OCI-M2 (cell line): Measurements from ENCODE around the gene PCDH9.

Source experiments
- DNase-seq: peaks from one replicate; lab custom pipeline; 2025; ENCODE audit not compliant: unreplicated experiment; lab: John Stamatoyannopoulos, UW

Gene PCDH9

DNA sequence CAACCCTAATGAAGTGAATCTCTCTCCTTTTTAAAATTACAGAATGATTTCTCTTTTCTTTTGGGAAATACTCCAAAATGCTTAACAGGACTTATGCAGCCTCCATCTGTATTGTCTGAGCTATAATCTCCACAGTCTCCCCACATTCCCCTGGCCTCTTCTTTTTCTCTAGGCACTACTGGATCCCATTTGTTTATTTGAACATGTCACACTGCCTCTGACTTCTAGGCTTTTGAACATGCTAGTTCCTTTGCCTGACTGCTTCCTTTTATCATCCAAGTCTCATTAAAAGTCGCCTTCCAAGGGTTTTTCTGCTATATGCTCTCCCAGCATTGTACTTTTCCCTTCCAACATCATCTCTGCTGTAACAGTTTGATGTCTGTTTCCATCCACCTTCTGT lies 548.7 kb downstream of the PCDH9 start:
- no peak for DNase-seq

DNA sequence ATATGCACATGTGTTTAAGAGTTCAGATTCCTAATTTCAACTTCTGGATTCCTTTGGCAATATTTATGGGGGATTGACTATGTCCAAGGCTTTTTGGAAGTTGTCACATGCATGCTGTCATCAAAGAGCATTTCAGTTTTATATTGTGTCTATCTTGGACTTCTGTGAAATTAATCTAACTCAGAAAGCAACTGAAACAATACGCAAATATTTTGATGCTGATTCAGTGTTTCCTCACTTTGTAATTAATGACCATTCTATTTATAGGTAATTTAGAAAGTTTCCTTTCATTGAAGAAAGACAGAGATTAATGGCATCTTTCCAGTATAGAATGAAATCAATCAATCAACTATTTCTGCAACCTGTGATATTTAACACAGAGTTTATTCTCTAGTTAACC lies 550.1 kb downstream of the PCDH9 start:
- no peak for DNase-seq

DNA sequence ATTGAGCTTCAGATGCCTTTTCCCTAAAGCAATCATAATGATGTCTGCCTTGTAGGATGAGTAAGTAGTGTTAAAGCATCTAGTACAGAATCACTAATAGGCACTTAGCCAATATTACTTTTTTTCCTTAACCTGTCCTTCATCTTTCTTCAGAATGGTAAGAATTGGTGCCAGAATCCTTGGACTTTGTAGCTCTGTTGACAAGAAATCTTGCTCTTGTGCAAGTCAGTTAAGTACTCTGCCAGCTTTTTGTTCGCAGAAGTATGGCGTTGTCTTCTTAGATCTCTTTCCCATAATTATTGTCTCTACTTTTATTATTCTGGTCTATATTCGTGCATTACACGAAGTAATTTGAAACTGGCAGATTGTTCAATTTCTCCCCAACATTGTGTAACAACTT lies 554.5 kb downstream of the PCDH9 start:
- no peak for DNase-seq

DNA sequence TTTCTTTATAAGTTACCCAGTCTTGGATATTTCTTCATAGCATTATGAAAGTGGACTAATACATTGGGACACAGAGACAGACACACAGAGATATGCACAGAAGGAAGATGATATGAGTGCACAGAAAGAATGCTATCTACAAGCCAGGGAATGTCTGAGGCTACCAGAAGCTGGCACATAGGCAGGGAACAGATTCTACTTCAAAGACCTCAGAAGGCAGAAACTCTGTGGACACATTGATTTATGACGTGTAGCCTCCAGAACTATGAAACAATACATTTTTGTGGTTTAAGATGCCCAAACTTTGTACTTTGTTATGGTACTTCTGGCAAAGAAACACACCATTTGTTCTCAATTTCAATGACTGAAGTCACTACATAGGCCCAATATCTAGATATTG lies 556.7 kb downstream of the PCDH9 start:
- DNase-seq = no peak

DNA sequence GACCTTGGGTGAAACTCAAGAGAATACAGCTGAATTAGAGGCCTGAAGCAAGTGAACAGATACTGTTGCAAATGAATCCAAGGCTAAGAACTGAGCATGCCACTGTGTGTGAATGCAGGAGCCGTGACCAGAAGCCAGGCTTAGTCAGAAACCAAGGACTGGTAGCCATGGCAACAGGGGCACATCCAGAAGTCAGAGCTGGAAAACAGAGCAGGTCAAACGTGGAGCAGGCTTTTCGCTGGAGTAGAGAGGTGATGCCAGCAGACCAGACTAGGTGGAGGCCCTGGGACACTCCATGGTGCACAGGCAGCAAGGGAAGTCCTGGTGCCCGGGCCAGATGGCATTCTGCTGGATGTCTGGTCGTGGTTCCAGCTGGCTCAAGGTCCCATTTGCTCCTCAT lies 564.1 kb downstream of the PCDH9 start:
- no peak for DNase-seq

DNA sequence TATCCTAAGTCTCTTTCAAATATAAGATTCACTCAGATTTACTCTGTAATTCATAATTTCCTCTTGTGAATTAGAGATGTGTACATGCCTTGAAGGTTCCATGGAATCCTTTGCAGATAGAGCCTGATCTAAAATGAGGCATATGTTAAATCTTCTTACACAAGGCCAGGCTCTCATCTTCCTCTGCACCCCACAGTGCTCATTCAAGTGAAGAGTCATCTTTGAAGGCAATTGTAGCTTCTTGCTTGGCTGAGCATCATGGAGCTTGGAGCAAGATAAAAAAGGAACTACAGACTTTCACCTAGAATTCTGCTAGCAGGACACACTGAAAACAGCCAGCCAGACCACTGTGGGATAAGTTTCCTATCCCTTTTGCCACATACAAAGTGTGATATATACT lies 566.4 kb downstream of the PCDH9 start:
- DNase-seq = no peak

DNA sequence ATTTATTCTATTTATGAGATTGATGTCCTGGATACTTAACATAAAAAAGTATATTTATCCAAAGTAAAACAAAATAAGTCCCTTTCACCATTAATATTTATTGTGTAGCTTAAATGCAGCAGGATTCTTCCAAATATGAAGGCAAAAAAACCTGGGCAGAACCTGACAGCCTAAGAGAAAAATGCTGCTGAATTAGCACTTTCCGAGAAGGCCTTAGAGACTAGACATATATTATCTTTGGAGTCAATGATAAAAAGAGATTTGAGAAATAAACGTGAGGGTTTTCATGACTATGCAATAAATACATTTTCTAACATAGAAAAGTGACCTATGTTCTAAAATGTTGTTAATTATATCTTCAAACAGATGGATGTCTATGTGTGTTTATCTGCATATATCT lies 566.9 kb downstream of the PCDH9 start:
- no peak for DNase-seq

DNA sequence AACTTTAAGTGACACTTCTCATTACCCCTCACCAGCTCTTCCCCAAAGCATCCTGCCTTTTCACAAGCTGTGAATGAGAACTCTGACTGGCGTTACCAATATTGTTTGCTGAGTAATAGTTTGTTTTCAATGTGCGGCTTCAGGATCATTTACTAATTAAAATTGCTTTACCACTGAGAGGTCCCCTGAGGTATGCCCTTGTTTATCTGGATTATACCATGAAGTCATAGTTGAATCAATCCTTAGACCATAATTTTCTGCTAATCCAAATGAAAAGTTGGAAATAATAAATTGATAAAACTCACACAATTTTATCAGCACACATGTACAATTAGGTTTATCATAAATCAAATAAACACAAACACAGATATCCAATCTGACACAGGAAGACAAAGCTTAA lies 568.8 kb downstream of the PCDH9 start:
- DNase-seq = no peak

DNA sequence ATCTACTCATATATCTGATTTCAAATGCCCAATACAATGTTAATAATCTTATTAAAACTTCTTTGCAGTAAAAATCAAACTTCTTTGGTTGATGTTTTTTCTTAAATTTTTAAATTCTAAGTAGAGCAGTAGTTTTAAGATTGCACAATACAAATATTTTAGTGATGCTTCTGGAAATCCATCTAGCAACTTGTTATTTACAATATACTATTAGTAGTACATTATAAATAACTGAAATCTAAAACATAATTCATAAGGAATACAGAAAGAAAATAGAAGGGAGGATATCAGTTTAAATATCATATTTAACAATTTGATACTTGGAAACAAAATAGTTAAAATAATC lies 569.7 kb downstream of the PCDH9 start:
- DNase-seq = no peak

DNA sequence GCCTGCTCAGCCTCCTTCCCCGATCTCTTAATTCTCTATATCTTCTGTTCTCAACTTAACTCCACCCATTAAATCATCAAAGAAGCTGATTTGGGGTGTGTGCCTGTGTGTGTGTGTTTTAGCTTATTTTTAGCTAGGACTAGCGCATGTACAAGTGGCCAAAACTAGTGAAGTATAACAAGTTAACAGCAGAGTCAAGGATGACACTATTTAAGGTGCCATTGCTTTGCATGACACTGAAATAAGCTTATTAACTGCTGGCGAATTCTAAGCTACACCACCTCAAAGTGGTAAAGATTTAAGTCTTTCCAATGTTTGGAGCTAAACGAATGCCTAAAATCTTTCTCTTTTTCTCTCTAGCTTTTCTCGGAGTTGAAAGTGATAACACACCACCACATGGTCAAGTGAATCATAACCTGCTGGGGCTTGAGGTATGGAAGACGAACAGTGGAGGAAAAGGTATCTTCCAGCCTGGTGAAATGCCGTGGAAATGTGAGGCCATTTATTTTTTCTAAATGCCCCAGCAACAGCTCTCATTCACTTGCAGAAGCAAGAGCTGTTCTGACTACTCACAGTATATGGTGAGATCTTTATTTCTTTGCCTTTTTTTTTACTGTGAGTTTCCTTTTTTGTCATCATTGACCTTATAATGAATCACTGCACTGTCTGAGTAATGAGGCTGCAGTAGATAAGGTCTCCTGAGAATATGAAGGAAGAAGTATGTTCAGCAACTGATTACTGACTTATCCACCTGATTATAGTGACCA lies 570.3 kb downstream of the PCDH9 start:
- no peak for DNase-seq

DNA sequence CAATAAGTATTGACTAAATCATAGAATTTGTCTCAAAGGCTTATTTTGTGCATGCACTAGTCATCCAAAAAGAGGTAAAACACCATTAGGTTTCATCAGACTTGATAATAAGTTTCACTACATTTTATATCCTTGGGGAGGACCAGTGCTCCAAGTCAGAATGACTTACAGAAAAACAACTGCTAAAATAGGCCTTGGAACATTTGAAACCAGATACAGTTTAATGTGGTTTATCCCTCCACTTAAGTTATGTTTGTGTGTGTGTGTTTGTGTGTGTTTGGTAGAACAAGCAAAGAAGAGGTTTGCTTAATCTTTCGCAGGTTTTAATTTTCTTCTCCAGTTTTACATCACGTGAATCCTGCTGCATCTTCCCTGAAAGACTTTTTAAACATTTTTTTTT lies 570.9 kb downstream of the PCDH9 start:
- no peak for DNase-seq

DNA sequence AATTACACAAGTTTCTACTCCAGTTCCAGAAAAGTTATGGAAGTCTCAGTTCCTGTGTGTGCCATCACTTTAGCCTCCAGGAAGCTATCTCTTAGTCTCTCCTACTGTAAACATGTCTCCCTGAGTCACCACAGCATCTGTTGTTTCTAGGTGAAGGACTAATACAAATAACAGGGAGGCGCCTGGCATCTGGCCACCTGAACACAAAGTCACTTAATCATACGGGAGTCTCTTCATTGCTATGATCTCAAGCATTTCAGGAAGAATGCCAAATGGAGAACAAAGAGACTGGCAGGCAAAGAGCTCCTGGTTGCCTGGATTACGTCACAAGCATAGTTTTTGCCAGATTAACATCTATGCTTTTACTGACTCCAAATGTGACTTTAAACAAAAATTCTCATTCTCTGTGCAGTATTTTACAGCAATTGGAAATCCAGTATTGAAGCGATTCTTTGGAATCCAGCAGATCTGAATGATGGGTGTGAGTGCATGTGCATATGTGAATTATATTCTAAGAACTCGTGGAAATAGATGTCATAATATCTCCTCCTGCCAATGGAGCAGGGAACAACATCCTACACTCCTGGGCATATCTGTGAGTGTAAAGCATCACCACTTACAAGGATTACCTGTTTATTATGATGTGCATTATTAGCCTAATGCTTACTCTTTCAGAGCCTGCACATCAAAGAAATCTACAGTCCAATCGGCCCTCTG lies 572.8 kb downstream of the PCDH9 start:
- DNase-seq = no peak

DNA sequence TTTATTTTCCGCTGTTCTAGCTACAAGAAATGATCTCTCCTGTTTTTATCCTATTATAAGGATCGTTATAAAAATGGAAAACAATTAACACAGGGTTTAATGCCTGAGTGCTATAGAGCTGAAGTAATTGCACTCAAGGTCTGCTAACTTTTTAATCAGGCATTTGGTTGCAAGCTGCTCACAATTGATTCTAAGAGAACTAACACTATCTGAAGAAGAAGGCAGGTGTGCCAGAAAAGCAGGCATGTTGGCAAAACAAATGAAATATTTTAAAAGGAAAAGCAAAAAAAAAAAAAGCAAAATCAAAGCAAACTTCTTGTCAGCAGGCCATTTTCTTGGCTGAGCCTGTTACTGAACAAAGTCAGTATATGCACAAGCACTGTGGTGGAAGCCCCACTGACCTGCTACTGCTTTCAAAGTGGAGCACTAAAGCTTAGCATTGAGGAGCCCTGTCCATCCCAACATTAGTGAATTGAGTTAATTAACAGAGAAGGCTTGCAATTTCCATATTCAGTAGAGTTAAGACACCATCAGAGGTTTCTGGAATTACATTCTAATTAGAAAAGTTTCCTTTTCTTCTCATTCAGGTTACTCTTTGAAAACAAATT lies 574.2 kb downstream of the PCDH9 start:
- no peak for DNase-seq

DNA sequence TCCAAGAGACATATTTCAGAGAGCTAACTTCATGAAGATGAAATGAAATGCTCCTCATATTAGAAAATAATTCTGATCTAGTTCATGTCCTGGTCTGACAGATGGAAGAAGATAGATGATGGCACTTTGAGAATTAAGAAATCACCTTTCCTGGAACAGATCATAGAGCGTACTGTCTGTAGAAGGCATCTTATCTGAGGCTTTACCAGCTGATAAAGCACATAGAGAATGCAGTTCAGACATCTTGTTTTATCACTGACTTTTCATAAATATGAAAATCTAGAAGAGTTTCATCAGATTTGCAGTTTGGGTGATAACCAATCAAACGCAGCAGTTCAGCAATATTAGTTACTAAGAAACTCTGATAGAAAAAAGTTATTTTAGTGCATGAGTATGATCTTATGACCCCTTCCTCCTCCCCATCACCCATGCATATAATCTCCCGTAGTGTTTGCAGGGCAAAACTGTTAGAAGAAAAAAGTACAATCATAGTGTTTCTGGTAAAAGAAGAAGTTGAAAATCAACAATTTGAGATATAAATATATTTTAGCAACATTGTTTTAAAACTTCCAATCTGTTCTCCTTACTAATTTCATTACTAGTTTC lies 585.2 kb downstream of the PCDH9 start:
- no peak for DNase-seq

DNA sequence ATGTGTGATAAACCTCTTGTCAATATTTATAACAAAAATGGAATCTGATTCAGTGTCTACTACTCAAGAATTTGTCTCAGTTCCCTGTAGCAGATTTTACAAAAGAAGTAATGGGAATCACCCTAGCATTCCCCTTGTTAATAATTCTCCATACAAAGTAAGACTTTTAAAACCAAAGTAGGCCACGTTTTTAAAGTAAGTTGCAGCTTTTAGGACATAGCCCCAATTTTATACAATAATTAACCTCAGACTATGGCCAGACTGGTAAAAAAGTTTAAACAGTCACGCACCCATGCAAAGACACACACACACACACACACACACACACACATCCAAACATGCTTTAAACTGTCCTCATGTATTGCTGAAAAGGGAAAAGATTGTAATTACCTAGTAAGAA lies 589.9 kb downstream of the PCDH9 start:
- DNase-seq = no peak

DNA sequence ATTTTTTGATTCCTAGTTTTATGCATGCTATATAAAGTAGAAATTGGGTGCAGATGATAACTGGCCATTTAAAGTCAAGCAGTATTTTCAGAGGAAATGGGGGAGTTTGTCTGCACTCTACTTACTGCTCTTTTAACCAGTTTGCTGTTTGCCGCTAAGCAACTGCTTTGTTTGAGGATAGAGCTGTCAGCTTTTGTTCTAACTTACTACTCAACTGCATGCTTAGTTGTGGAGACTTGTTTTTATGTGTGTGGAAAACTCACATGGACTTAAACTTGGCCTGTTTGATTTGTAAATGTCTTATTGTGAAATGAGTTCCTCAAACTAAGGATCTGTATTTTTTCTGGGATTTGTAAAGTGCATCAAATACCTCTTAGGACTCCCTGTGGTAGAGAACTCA lies 591.1 kb downstream of the PCDH9 start:
- DNase-seq = no peak

DNA sequence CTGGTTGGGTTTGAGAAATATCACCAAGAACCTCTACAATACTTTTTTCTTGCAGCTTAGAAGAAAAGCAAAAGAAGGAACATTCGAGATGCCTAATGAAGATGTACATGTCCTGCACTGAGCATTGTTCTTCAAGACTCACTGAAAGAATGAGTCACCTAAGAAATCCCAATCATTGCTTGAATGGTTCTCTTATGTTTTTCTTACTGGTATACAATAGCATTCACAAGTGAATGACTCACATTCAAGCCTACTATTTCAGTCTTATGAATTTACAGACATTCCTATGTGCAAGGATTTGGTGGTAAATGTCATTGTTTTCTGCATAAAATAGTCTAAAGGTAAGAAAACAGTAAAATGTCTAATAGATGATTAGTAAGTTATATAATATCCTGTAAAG lies 594.6 kb downstream of the PCDH9 start:
- no peak for DNase-seq

DNA sequence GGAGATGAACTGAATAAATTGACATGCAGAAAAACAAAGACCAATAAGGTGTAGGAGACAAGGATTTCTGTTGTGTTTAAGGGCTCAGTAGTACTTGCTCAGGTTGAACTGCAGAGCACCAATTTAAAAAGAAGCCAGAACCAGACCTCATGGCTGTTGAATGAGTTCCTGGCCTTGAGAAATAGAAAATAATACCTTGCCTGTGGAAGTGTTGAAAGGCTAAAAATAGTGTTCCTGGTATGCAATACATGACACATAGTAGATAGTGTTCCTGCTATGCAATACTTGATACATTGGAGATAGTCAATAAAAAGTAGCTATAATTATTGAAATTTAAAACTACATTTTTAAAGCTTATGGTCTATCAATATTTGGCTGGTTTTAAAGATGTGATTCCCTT lies 595.8 kb downstream of the PCDH9 start:
- no peak for DNase-seq

DNA sequence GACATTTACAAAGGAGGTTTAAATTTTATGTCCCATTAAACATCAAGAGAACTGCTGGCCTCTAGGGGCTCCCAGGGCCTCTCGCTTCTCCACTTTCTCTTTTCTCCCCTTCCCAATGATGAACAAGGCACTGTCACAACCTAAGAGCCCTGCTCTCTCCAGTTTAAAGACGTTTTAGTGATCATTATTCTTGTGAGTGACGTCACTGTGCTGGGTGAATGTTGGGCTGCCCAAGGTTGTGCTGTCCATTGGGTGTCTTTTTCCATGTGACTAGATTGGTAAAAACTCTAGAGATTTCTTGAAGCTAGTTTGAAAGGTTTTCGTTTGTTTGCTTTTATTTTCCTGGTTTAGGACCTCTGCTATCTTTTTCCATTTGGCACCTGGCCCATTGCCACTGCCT lies 602.6 kb downstream of the PCDH9 start:
- DNase-seq = no peak

DNA sequence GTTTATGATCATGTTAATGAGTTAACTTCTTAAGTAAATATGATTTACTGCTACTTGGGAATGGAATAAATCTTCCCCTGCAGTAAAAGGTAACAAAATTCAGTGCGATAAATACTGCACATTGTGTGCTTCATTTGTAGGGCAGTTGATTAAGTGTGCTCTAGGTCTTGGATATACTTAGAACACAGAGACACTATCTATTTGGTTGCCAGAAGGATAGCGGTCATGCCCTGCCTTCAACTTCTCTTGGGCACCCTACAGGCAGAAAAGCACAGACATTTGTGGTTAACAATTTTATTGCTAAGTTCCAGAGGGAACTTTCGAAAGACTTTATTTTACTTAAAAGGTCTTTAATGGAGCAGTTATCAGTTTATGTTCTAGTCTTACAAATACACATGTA lies 605.8 kb downstream of the PCDH9 start:
- no peak for DNase-seq

DNA sequence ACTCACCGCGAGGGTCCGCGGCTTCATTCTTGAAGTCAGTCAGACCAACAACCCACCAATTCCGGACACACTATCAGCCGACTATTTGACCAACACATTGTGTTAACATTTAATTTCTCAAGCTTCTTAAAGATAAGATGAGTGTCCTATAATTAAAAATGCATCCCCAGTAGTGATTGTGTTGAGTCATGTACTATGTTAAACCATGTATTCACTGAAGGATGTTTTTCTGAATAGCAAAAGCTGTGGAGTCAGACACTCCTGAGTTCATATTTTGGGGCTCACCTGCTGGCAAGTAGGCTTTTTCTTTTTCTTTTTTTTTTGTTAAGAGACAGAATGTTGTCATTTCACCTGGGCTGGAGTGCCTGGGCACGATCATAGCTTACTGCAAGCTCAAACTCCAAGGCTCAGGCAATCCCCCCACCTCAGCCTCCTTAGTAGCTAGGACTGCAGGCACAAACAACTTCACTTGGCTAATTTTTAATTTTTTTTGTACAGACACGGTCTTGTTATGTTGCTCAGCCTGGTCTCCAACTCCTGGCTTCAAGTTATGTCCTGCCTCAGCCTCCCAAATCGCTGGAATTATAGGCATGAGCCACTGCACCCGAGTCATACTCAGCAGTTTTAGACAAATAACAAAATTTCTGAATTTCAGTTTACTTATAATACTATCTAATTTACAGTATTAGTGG lies 606.9 kb downstream of the PCDH9 start:
- no peak for DNase-seq
